Mesendoderm (in vitro differentiated cells): ENCODE measurements around the gene ARL4A. TPM values are rescaled to one million over a fixed set of nuclear protein-coding genes. Genes with fewer than 3 reads are reported as not detected.

ENCODE experiments used
- DNase-seq: peaks from one replicate; pipeline ENCODE4 v3.0.0; 2013
- H2AK5ac ChIP-seq: 2 replicates; pipeline ENCODE4 v1.6.1; 2013; ENCODE audit warnings: low read length, inconsistent platforms
- H2BK120ac ChIP-seq: 2 replicates; pipeline ENCODE4 v1.6.1; 2013; ENCODE audit warnings: low read depth, mild to moderate bottlenecking, low read length, moderate library complexity, mixed read lengths
- H2BK15ac ChIP-seq: replicated peaks from 2 replicates; pipeline ENCODE4 v1.6.1; 2013; ENCODE audit warnings: low read depth, mild to moderate bottlenecking, moderate library complexity
- H2BK5ac ChIP-seq: 2 replicates; pipeline ENCODE4 v1.6.1; 2013; ENCODE audit warnings: low read length, inconsistent platforms
- H3K18ac ChIP-seq: 2 replicates; pipeline ENCODE4 v1.6.1; 2013; ENCODE audit warnings: mild to moderate bottlenecking, low read length, mixed read lengths
- H3K23ac ChIP-seq: one replicate; pipeline ENCODE4 v1.6.1; 2013; ENCODE audit warnings: low read length
- H3K27ac ChIP-seq: 2 replicates; pipeline ENCODE4 v1.5.1; 2013; ENCODE audit warnings: low read depth, mild to moderate bottlenecking, inconsistent platforms, low read length, moderate library complexity
- H3K27me3 ChIP-seq: 2 replicates; pipeline ENCODE4 v1.6.1; 2013; ENCODE audit warnings: low read length, control low read depth, mild to moderate bottlenecking, inconsistent platforms; ENCODE audit not compliant: insufficient read depth, poor library complexity
- H3K36me3 ChIP-seq: 2 replicates; pipeline ENCODE4 v1.6.1; 2013; ENCODE audit warnings: low read length, inconsistent platforms; ENCODE audit not compliant: control insufficient read depth, insufficient read depth
- H3K4ac ChIP-seq: one replicate; pipeline ENCODE4 v1.6.1; 2013; ENCODE audit warnings: low read depth, mild to moderate bottlenecking, low read length, moderate library complexity
- H3K4me1 ChIP-seq: 2 replicates; pipeline ENCODE4 v1.6.1; 2013; ENCODE audit warnings: low read depth, low read length, inconsistent platforms; ENCODE audit not compliant: control insufficient read depth
- H3K4me2 ChIP-seq: 2 replicates; pipeline ENCODE4 v1.6.1; 2013; ENCODE audit warnings: low read length
- H3K4me3 ChIP-seq: 2 replicates; pipeline ENCODE4 v1.5.1; 2013; ENCODE audit warnings: mild to moderate bottlenecking, low read length
- H3K56ac ChIP-seq: one replicate; pipeline ENCODE4 v1.6.1; 2013; ENCODE audit warnings: low read length
- H3K79me1 ChIP-seq: 2 replicates; pipeline ENCODE4 v1.6.1; 2013; ENCODE audit warnings: low read length, inconsistent platforms
- H3K79me2 ChIP-seq: 2 replicates; pipeline ENCODE4 v1.6.1; 2013; ENCODE audit warnings: mild to moderate bottlenecking, low read length; ENCODE audit not compliant: control insufficient read depth, insufficient read depth
- H3K9ac ChIP-seq: 2 replicates; pipeline ENCODE4 v1.6.1; 2013; ENCODE audit warnings: low read length, inconsistent platforms
- H4K5ac ChIP-seq: one replicate; pipeline ENCODE4 v1.6.1; 2013; ENCODE audit warnings: low read length
- H4K8ac ChIP-seq: one replicate; pipeline ENCODE4 v1.6.1; 2013; ENCODE audit warnings: low read depth, mild to moderate bottlenecking, control low read depth, low read length, moderate library complexity
- WGBS: extraction: QIAGEN DNeasy Blood & Tissue Kit; methylation state at CpG from one replicate; pipeline ENCODE4 v1.1.7; 2013; ENCODE audit warnings: low lambda C conversion rate, missing lambda C conversion rate; ENCODE audit not compliant: insufficient coverage; ENCODE audit errors: extremely low coverage; 5-methylcytosine and 5-hydroxymethylcytosine counted together
- small RNA-seq: library from polyadenylated mRNA; stranded (forward); fragments of <200 nt; extraction: miRNeasy Mini kit (QIAGEN cat#:217004); gene quantifications from one replicate; pipeline ENCODE3, GENCODE V24; 2013; ENCODE audit not compliant: insufficient read depth

The ARL4A gene

GRCh38 chr7:12737836-12738235, 50.4 kb downstream of the ARL4A start:
- Histone ChIP-seq H4K5ac (no peak overlapping the region), H3K79me1 (no peaks in the 10 kb centered on the region), H3K18ac (no peak overlapping the region), H3K4me1 (no peaks in the 10 kb centered on the region), H3K36me3 (no peaks in the 10 kb centered on the region), H3K27me3 (no peaks in the 10 kb centered on the region), H3K56ac (no peak overlapping the region), H3K4me3 (no peak overlapping the region), H3K9ac (no peak overlapping the region), H3K4me2 (no peak overlapping the region), H4K8ac (no peak overlapping the region), H2BK120ac (no peak overlapping the region), H2BK15ac (no peak overlapping the region), H3K27ac (no peak overlapping the region), H2AK5ac (no peak overlapping the region), H2BK5ac (no peak overlapping the region), H3K4ac (no peak overlapping the region), H3K23ac (no peak overlapping the region), H3K79me2 (no peaks in the 10 kb centered on the region)
- WGBS = no CpG with 5 or more reads among the region's 2 CpGs
- no peak for DNase-seq

- WGBS = no CpG with 5 or more reads among the region's 2 CpGs
- H2BK15ac ChIP-seq = no peak overlapping the region
- H2AK5ac ChIP-seq = no peak overlapping the region
These were observed 51.2 kb downstream of the ARL4A start for GRCh38 chr7:12738665-12739064.

More at GRCh38 chr7:12738665-12739064, 51.2 kb downstream of the ARL4A start:
- no peak overlapping the region for H3K4me3 ChIP-seq
- no peaks in the 10 kb centered on the region for H3K79me2 ChIP-seq
- H3K56ac ChIP-seq = no peak overlapping the region
- H3K9ac ChIP-seq = no peak overlapping the region
- peak overlapping the region; percentile 48 for H3K4ac ChIP-seq
- no peak overlapping the region for H4K8ac ChIP-seq
- H3K4me1 ChIP-seq = no peaks in the 10 kb centered on the region
- H3K36me3 ChIP-seq = no peaks in the 10 kb centered on the region
- H3K18ac ChIP-seq = no peak overlapping the region
- H4K5ac ChIP-seq = no peak overlapping the region
- H2BK120ac ChIP-seq = no peak overlapping the region
- no peak overlapping the region for H3K27ac ChIP-seq
- H3K27me3 ChIP-seq = no peaks in the 10 kb centered on the region
- H3K4me2 ChIP-seq = no peak overlapping the region
- no peaks in the 10 kb centered on the region for H3K79me1 ChIP-seq
- DNase-seq = no peak
- H2BK5ac ChIP-seq = no peak overlapping the region
- H3K23ac ChIP-seq = no peak overlapping the region

Small RNA genes within 50 kb of the gene (small RNA-seq; reads per million reads assigned to genes)
- gene RF00264 = not detected
